ENCODE data around the gene ALLC.
A peak's percentile ranks its signal among the peaks of the same experiment; 100 is the strongest.

The ALLC gene

DNA sequence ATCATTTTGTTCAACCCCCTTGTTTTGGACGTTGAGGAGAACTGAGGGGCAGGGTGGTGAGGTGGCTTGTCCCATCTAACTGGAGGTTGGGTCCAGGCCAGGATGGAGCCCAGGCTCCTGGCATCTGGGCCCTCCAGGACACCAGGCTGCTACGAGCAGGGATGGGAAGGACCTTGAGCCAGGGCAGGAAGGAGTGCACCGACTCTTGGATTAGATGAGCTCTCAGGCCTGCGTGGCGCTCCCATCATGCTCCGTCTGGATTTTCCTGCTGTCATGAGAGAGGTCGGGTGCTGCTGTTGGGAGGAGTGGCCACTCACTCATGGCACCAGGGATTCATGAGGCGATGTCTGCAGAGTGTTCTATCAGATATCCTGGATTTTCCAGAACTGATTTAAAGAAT, 18.3 kb upstream of the ALLC start:
- no peak for DNase-seq (ENCODE audit: low read depth in 2 of 2)

- DNase-seq (ENCODE audit: low read depth in 2 of 2) = no peak
Measured at GRCh38 chr2:3641181-3641580, 16.8 kb upstream of the ALLC start.

DNA sequence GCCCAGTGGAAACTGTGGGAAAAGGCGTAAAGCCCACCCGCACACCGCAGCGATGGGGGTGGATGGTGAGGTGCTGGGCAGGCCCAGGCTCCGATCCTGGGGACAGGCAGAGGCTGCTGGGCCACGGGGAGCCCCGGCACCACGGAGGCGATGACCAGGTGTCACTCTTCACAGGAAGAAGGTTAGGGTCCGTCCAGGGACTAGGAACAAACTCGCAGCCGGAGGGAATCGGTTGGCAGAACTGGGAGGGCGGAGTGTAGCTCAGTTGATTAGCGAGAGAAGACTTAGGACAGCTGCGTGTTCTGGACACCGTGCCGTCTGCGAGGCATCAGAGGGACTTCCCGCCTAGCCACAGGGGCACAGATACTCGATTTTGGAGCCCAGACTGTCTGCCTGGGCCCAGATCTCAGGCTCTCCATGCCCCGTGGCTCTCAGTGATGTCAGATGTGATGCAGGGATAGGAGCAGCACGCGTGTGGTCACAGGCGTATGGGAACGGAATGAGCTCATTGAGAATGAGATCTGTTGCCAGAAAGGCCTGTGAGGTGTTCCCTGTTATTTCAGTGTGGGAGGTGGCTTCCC, 16.1 kb upstream of the ALLC start:
- no peak for DNase-seq (ENCODE audit: low read depth in 2 of 2)

- DNase-seq (ENCODE audit: low read depth in 2 of 2) = no peak
Measured at GRCh38 chr2:3642521-3643215, 15.3 kb upstream of the ALLC start.

- DNase-seq (ENCODE audit: low read depth in 2 of 2) = no peak
Measured at GRCh38 chr2:3643371-3644245, 14.4 kb upstream of the ALLC start.

- no peak for DNase-seq (ENCODE audit: low read depth in 2 of 2)
Measured at GRCh38 chr2:3644246-3644525, 13.8 kb upstream of the ALLC start.

GRCh38 chr2:3644891-3645605, 13.0 kb upstream of the ALLC start:
- no peak for DNase-seq (ENCODE audit: low read depth in 2 of 2)

GRCh38 chr2:3645745-3646389, 12.1 kb upstream of the ALLC start:
- DNase-seq (ENCODE audit: low read depth in 2 of 2) = no peak

DNA sequence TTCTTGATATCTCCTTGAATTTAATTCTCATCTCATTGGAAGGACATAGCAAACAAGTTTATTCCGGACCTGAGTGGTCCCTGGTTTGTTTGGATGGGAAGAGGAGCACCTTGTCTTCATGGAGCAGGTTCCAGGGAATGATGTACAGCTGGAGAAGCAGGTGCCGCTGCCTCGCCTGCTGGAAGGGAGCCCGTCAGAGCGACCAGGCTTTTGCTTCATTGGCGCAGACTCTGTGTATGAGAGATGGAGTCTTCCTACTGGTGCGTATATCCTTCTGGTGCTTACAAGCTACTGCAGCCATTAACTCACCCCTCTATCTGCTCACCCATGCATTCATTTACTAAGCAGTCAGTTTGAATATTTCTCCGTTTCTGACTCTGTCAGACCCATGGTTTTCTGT, 11.6 kb upstream of the ALLC start:
- no peak for DNase-seq (ENCODE audit: low read depth in 2 of 2)

- DNase-seq (ENCODE audit: low read depth in 2 of 2) = no peak
Measured at GRCh38 chr2:3647246-3647645, 10.8 kb upstream of the ALLC start.

GRCh38 chr2:3647831-3648651, 10.0 kb upstream of the ALLC start:
- DNase-seq (ENCODE audit: low read depth in 2 of 2) = no peak

DNA sequence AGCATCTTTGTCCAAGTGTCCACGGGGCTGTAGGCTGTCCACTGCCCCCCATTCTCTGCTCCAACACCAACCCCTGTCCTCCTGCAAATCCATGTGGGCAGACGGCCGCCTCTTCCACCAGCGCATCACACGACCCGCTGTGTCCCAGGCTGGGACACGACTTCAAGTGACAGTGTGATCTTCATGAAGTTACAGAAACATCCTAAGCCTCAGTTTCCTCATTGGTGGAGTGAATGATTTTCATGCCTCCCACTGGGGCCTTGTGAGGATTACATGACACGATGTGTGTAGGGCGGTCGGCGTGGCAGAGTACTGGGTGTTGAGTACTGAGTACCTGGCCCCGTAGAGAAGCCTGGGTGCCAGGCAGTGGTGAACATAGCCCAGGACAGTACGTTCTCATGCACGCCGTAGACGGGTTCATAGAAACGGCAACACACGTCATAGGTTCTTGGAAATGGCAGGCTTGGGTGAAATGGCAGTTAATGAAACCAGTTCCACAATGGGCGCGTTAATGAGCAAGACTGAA, 9.3 kb upstream of the ALLC start:
- DNase-seq (ENCODE audit: low read depth in 2 of 2) = no peak

GRCh38 chr2:3649581-3649980, 8.4 kb upstream of the ALLC start:
- no peak for DNase-seq (ENCODE audit: low read depth in 2 of 2)

- no peak for DNase-seq (ENCODE audit: low read depth in 2 of 2)
Measured at GRCh38 chr2:3650140-3650920, 7.7 kb upstream of the ALLC start.

- DNase-seq (ENCODE audit: low read depth in 2 of 2) = peak; percentile 21 to 39
Measured at GRCh38 chr2:3651691-3652648, 6.0 kb upstream of the ALLC start.

- no peak for DNase-seq (ENCODE audit: low read depth in 2 of 2)
Measured at GRCh38 chr2:3652896-3653625, 4.9 kb upstream of the ALLC start.

GRCh38 chr2:3654011-3654410, 4.0 kb upstream of the ALLC start:
- no peak for DNase-seq (ENCODE audit: low read depth in 2 of 2)

DNA sequence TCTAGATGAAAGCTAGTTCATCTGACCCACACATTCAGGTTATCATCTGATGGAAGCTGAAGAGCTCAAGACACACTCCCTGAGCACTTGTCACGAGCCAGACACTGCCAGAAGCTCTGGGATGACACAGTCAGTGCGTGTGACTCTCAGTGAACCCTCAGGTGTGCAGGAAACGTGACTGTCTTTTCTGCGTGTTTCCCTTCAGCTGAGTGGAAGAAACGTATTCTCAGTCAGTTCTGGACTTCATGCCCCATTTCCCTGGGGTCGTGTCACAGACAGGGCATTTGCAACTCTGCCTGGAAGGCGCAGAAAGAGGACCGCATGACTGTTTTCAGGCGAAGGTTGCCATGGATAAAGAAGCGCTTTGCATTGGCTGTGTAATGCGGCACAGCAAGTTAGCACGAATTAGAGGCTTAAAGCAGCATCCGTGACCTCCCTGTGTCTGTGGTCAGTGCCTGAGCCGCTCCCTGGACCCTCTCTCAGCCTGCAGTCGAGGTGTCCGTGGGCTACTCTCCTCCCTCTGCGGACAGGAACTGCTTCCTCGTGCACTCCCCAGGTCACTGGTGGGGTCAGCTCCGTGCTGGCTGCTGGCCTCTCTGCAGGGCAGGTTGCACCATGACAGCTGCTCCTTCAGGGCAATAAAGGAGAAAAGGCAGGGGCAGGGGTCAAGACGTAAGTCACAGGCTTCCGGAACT, 3.3 kb upstream of the ALLC start:
- DNase-seq (ENCODE audit: low read depth in 2 of 2) = no peak

Data from stimulated activated CD8-positive, alpha-beta memory T cell treated with anti-CD3 and anti-CD28 coated beads, Interleukin-7, amount 100 ng/mL, for 4 hours (primary cell).